ENCODE results near the gene GPR3.

GPR3 gene

GRCh38 chr1:27409669-27410068, 17.2 kb downstream of the GPR3 start:
- TF ChIP-seq GATA2 (IDR thresholded peaks at IDR 0.05; ENCODE audit: low read depth, low read length) (no peak), GATA3 (IDR thresholded peaks at IDR 0.05; ENCODE audit: low read depth, low read length) (no peak)

GRCh38 chr1:27410709-27411108, 18.3 kb downstream of the GPR3 start:
- TF ChIP-seq GATA3 (IDR thresholded peaks at IDR 0.05; ENCODE audit: low read depth, low read length) (no peak), GATA2 (IDR thresholded peaks at IDR 0.05; ENCODE audit: low read depth, low read length) (no peak)

GRCh38 chr1:27412502-27412901, 20.1 kb downstream of the GPR3 start:
- TF ChIP-seq GATA2 (IDR thresholded peaks at IDR 0.05; ENCODE audit: low read depth, low read length) (no peak), GATA3 (IDR thresholded peaks at IDR 0.05; ENCODE audit: low read depth, low read length) (no peak)

- TF ChIP-seq GATA2 (IDR thresholded peaks at IDR 0.05; ENCODE audit: low read depth, low read length) (no peak), GATA3 (IDR thresholded peaks at IDR 0.05; ENCODE audit: low read depth, low read length) (no peak)
Observed at GRCh38 chr1:27413004-27413403, 20.6 kb downstream of the GPR3 start.

GRCh38 chr1:27414091-27414490, 21.7 kb downstream of the GPR3 start:
- TF ChIP-seq GATA3 (IDR thresholded peaks at IDR 0.05; ENCODE audit: low read depth, low read length) (no peak), GATA2 (IDR thresholded peaks at IDR 0.05; ENCODE audit: low read depth, low read length) (no peak)

GRCh38 chr1:27416387-27417111, 24.1 kb downstream of the GPR3 start:
- TF ChIP-seq GATA3 (IDR thresholded peaks at IDR 0.05; ENCODE audit: low read depth, low read length) (no peak), GATA2 (IDR thresholded peaks at IDR 0.05; ENCODE audit: low read depth, low read length) (no peak)

- no peak for TF ChIP-seq GATA2 (IDR thresholded peaks at IDR 0.05; ENCODE audit: low read depth, low read length)
- TF ChIP-seq GATA3 (IDR thresholded peaks at IDR 0.05; ENCODE audit: low read depth, low read length), result no peak
Observed at GRCh38 chr1:27417713-27418112, 25.3 kb downstream of the GPR3 start.

- TF ChIP-seq GATA2 (IDR thresholded peaks at IDR 0.05; ENCODE audit: low read depth, low read length) (no peak), GATA3 (IDR thresholded peaks at IDR 0.05; ENCODE audit: low read depth, low read length) (no peak)
Observed at GRCh38 chr1:27418326-27419185, 26.1 kb downstream of the GPR3 start.

- TF ChIP-seq GATA2 (IDR thresholded peaks at IDR 0.05; ENCODE audit: low read depth, low read length), result no peak
- TF ChIP-seq GATA3 (IDR thresholded peaks at IDR 0.05; ENCODE audit: low read depth, low read length), result no peak
Observed at GRCh38 chr1:27423709-27424108, 31.3 kb downstream of the GPR3 start.

GRCh38 chr1:27427329-27427728, 34.9 kb downstream of the GPR3 start:
- TF ChIP-seq GATA3 (IDR thresholded peaks at IDR 0.05; ENCODE audit: low read depth, low read length) (no peak), GATA2 (IDR thresholded peaks at IDR 0.05; ENCODE audit: low read depth, low read length) (no peak)

- TF ChIP-seq GATA2 (IDR thresholded peaks at IDR 0.05; ENCODE audit: low read depth, low read length) (no peak), GATA3 (IDR thresholded peaks at IDR 0.05; ENCODE audit: low read depth, low read length) (no peak)
Observed at GRCh38 chr1:27427816-27428315, 35.4 kb downstream of the GPR3 start.

GRCh38 chr1:27428316-27429028, 36.0 kb downstream of the GPR3 start:
- no peak for TF ChIP-seq GATA2 (IDR thresholded peaks at IDR 0.05; ENCODE audit: low read depth, low read length)
- no peak for TF ChIP-seq GATA3 (IDR thresholded peaks at IDR 0.05; ENCODE audit: low read depth, low read length)

- no peak for TF ChIP-seq GATA3 (IDR thresholded peaks at IDR 0.05; ENCODE audit: low read depth, low read length)
- TF ChIP-seq GATA2 (IDR thresholded peaks at IDR 0.05; ENCODE audit: low read depth, low read length), result no peak
Observed at GRCh38 chr1:27429029-27429425, 36.6 kb downstream of the GPR3 start.
